Prostate gland (tissue), 2 donors: ENCODE measurements around the gene PDE6A.
"Not testable (repeated sequence)": the region's sequence is repeated elsewhere in the genome, so short reads cannot be mapped to it uniquely, and the experiment has no call there.

Experiments used
- POLR2AphosphoS5 ChIP-seq: sonication (generic); formaldehyde crosslinking; IDR thresholded peaks from one replicate; pipeline ENCODE4 v1.6.1; 2017; ENCODE audit warnings: antibody characterized with exemption
- TF ChIP-seq, protein P1 (sequence below), 4 experiments: fragments of 200-600 bp in 2 of 4; fragments of 450-650 bp in 2 of 4; sonication (generic) in 2 of 4; IDR thresholded peaks; 1 replicate in 3 of 4; 2 replicates in 1 of 4; pipeline ENCODE4 v1.5.1; 2016 to 2019; ENCODE audit warnings: antibody characterized with exemption in 4 of 4, mild to moderate bottlenecking in 2 of 4, moderate library complexity in 2 of 4

- TF ChIP-seq, protein P1, sequence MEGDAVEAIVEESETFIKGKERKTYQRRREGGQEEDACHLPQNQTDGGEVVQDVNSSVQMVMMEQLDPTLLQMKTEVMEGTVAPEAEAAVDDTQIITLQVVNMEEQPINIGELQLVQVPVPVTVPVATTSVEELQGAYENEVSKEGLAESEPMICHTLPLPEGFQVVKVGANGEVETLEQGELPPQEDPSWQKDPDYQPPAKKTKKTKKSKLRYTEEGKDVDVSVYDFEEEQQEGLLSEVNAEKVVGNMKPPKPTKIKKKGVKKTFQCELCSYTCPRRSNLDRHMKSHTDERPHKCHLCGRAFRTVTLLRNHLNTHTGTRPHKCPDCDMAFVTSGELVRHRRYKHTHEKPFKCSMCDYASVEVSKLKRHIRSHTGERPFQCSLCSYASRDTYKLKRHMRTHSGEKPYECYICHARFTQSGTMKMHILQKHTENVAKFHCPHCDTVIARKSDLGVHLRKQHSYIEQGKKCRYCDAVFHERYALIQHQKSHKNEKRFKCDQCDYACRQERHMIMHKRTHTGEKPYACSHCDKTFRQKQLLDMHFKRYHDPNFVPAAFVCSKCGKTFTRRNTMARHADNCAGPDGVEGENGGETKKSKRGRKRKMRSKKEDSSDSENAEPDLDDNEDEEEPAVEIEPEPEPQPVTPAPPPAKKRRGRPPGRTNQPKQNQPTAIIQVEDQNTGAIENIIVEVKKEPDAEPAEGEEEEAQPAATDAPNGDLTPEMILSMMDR (IDR thresholded peaks at IDR 0.05): not testable (repeated sequence)
- TF ChIP-seq POLR2AphosphoS5: peak; percentile 82
These were observed 1.2 kb downstream of the PDE6A start for GRCh38 chr5:149943177-149943949.
